Measurements from ENCODE around the gene PLIN5.

GRCh38 chr19:4516199-4516938, 18.7 kb downstream of the PLIN5 start:
- TF ChIP-seq MAFK (IDR thresholded peaks at IDR 0.05; ENCODE audit: low read depth, low read length): no peak
- TF ChIP-seq POLR2AphosphoS5 (IDR thresholded peaks at IDR 0.05; ENCODE audit: low read depth, low read length): no peak
- no peak for TF ChIP-seq JUN (IDR thresholded peaks at IDR 0.05; ENCODE audit: low read depth, low read length)
- TF ChIP-seq CTCF (IDR thresholded peaks at IDR 0.05; ENCODE audit: control extremely low read depth in 1 of 3, insufficient read depth in 1 of 3, low read depth in 1 of 3, low read length in 3 of 3): no peak
- TF ChIP-seq EZH2 (IDR thresholded peaks at IDR 0.05; ENCODE audit: low read depth, low read length, severe bottlenecking): no peak
- no peak for TF ChIP-seq TCF12 (IDR thresholded peaks at IDR 0.05; ENCODE audit: low read depth, low read length)
- TF ChIP-seq BACH1 (IDR thresholded peaks at IDR 0.05; ENCODE audit: low read length): no peak
- TF ChIP-seq ZNF274 (IDR thresholded peaks at IDR 0.05; ENCODE audit: borderline replicate concordance, extremely low read depth, low read length): no peak
- no peak for TF ChIP-seq RBBP5 (IDR thresholded peaks at IDR 0.05; ENCODE audit: borderline replicate concordance, low read depth, low read length)
- no peak for TF ChIP-seq POLR2A (IDR thresholded peaks at IDR 0.05; ENCODE audit: control extremely low read depth in 1 of 2, low read depth in 2 of 2, low read length in 2 of 2)
- TF ChIP-seq TAF7 (optimal IDR thresholded peaks at IDR 0.05; ENCODE audit: borderline replicate concordance, low read depth, low read length): no peak
- no peak for TF ChIP-seq SP4 (IDR thresholded peaks at IDR 0.05; ENCODE audit: low read length)
